T47D (cell line): ENCODE measurements around the gene TMEM256.

Experiments used
- DNase-seq, 2 experiments: peaks; one replicate each; pipeline versions ENCODE4 v3.0.0 to v3.0.0-alpha.2; 2011 to 2012; ENCODE audit warnings: low read depth in 1 of 2, low spot score in 1 of 2
- JUND ChIP-seq: IDR thresholded peaks from 2 replicates; pipeline ENCODE4 v1.6.1; 2012; ENCODE audit warnings: low read depth
- in situ Hi-C: cut with HindIII; loops from 2 replicates; pipeline ENCODE4 v1.10.0; 2016; ENCODE audit warnings: low sequenced_read_pairs, low pct_unique_long_range_greater_than_20kb

TMEM256 gene

GRCh38 chr17:7438656-7439460 lies 35.0 kb upstream of the TMEM256 start:
- in situ Hi-C loops = no loop called here
- no peak for TF ChIP-seq JUND
- DNase-seq = no peak

GRCh38 chr17:7437950-7438614 lies 34.2 kb upstream of the TMEM256 start:
- in situ Hi-C loops = no loop called here
- TF ChIP-seq JUND = no peak
- no peak for DNase-seq

GRCh38 chr17:7437369-7437863 lies 33.5 kb upstream of the TMEM256 start:
- in situ Hi-C loops = no loop called here
- TF ChIP-seq JUND = no peak
- no peak for DNase-seq

DNA sequence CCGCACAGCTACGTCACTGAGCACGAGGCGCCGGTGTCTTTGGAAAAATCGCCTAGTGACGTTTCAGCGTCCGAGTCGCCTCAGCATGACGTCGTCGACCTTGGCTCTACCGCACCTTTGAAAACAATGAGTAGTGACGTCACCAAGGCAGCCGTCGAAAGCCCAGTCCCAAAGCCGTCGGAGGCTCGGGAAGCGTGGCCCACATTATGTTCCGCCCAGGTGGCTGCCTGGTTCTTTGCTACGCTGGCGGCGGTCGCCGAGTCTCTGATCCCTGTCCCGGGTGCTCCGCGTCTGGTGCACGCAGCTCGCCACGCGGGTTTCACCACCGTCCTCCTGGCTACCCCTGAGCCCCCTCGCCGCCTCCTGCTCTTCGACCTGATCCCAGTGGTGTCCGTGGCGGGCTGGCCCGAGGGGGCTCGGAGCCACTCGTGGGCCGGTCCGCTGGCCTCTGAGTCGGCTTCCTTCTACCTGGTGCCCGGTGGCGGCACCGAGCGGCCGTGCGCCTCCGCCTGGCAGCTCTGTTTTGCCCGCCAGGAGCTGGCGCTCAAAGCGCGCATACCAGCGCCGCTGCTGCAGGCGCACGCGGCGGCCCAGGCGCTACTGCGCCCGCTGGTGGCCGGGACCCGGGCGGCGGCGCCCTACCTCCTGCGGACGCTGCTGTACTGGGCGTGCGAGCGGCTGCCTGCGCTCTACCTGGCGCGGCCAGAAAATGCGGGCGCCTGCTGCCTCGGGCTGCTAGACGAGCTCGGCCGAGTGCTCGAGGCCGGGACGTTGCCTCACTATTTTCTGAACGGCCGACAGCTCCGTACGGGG lies 32.9 kb upstream of the TMEM256 start:
- in situ Hi-C loops = no loop called here
- TF ChIP-seq JUND = no peak

GRCh38 chr17:7435676-7436555 lies 32.0 kb upstream of the TMEM256 start:
- DNase-seq = peak in 1 of 2 experiments; percentile 57
- no peak for TF ChIP-seq JUND
- in situ Hi-C loops = no loop called here

More for the DNA sequence above, 32.9 kb upstream of the TMEM256 start:
- peak; percentile 65 to 89 for DNase-seq

DNA sequence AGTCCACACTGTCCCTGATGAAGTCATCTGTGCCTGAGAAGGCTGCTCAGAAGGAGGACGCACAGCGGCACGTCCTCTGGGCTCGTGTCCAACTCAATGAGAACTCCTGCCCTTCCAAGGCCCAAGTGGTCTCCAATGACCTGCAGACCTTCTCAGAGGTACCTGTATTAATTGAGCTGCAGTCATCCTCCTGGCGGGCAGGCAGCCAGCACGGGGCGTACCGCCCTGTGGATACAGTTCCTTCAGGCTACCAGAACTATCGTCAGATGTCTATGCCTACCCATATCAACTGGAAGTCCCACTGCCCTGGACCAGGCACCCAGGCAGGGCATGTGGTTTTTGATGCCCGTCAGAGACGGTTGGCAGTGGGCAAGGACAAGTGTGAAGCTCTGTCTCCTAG lies 28.4 kb upstream of the TMEM256 start:
- in situ Hi-C loops = no loop called here
- no peak for TF ChIP-seq JUND
- no peak for DNase-seq

DNA sequence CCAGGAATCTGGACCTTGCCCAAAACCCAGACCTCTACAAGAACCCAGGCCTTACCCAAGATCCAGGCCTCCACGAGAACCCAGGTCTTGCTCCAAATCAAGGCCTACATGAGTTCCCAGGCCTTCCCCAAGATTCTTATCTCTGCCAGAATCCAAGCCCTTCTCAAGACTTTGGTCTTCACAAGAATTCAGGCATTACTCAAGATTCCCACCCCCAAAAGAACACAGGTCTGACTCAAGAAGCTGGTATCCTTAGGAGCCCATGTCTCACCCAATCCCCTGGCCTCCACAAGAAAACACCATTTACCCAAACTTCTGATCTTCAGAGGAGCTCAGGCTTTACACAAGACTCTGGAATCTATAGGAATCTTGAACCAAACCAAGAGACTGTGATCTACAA lies 27.3 kb upstream of the TMEM256 start:
- in situ Hi-C loops = no loop called here
- DNase-seq = no peak
- no peak for TF ChIP-seq JUND

GRCh38 chr17:7429722-7430121 lies 25.8 kb upstream of the TMEM256 start:
- no peak for TF ChIP-seq JUND
- in situ Hi-C loops = no loop called here
- DNase-seq = no peak

DNA sequence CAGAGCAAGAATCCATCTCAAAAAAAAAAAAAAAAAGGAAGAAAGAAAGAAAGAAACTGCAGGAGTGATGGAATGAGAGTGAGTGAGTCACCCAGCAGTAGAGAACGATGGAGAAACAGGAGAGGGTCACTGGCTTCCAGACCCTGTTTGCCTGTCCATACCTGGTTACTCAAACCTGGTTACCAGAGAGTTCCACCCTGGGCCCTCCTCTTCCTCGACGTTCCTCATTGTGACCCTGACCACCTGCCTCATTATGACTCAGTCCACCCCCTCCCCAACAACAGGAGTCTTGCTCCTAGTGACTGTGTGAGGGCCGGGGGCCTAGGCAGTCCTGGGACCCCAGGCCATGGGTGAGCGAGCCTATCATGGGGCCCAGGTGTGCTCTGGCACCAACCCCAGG lies 24.7 kb upstream of the TMEM256 start, which contains the start of gene SPEM3:
TSS of gene SPEM3 (plus strand) at position 301 of the 400 bp plus-strand sequence. CDS start at position 347, 46 bp downstream.
- TF ChIP-seq JUND = no peak
- in situ Hi-C loops = no loop called here
- no peak for DNase-seq

- no peak for DNase-seq
- TF ChIP-seq JUND = no peak
These were observed 23.7 kb upstream of the TMEM256 start for GRCh38 chr17:7427549-7427948.

GRCh38 chr17:7426896-7427489 lies 23.1 kb upstream of the TMEM256 start:
- in situ Hi-C loops = no loop called here
- TF ChIP-seq JUND = no peak
- no peak for DNase-seq

More at GRCh38 chr17:7427549-7427948, 23.7 kb upstream of the TMEM256 start:
- in situ Hi-C loops = no loop called here
